Testis (tissue), 2 donors: ENCODE measurements around the gene DDX43.

Source experiments
- POLR2A ChIP-seq: fragments of 450-650 bp; IDR thresholded peaks from one replicate; pipeline ENCODE4 v1.6.1; 2017; ENCODE audit warnings: antibody characterized with exemption, mild to moderate bottlenecking, moderate library complexity
- TF ChIP-seq, protein P1 (sequence below), 3 experiments: fragments of 450-650 bp in 2 of 3; fragments of 200-600 bp in 1 of 3; sonication (generic) in 1 of 3; IDR thresholded peaks; one replicate each; pipeline ENCODE4 v1.5.1; 2016 to 2019; ENCODE audit warnings: antibody characterized with exemption in 3 of 3, mild to moderate bottlenecking in 2 of 3, moderate library complexity in 1 of 3

DNA sequence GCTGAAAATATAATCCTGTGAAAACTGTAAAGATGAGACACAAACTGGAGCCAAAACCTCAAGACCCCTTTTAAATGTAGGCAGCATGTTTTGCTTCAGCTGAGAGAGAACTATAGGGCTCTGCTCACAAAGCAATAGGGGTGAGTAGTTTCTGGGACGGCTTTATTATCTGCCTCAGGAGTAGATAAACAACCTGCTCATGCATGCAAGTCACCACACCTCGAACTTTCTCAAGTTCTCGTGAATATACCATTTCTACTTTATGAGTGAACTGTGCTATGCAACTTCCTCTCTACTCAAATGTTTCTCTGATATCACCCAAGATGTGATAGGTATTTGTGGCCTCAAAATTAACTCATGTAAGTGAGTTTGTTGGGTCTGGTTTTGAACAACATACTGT is 17.4 kb upstream of the DDX43 start:
- TF ChIP-seq, protein P1, sequence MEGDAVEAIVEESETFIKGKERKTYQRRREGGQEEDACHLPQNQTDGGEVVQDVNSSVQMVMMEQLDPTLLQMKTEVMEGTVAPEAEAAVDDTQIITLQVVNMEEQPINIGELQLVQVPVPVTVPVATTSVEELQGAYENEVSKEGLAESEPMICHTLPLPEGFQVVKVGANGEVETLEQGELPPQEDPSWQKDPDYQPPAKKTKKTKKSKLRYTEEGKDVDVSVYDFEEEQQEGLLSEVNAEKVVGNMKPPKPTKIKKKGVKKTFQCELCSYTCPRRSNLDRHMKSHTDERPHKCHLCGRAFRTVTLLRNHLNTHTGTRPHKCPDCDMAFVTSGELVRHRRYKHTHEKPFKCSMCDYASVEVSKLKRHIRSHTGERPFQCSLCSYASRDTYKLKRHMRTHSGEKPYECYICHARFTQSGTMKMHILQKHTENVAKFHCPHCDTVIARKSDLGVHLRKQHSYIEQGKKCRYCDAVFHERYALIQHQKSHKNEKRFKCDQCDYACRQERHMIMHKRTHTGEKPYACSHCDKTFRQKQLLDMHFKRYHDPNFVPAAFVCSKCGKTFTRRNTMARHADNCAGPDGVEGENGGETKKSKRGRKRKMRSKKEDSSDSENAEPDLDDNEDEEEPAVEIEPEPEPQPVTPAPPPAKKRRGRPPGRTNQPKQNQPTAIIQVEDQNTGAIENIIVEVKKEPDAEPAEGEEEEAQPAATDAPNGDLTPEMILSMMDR (IDR thresholded peaks at IDR 0.05): no peak
- no peak for TF ChIP-seq POLR2A
